SK-N-SH (cell line): Measurements from ENCODE around the gene BIN2.

ENCODE experiments used
- EZH2phosphoT487 ChIP-seq: fragments of 200-600 bp; sonication (generic); IDR thresholded peaks from 2 replicates; pipeline ENCODE4 v1.6.1; 2017; ENCODE audit warnings: low read depth, mixed run types, mild to moderate bottlenecking, antibody characterized with exemption, moderate library complexity, borderline replicate concordance
- FOXJ3 ChIP-seq: sonication (generic); formaldehyde crosslinking; IDR thresholded peaks from 2 replicates; pipeline ENCODE4 v1.5.1; 2020; ENCODE audit warnings: mild to moderate bottlenecking, missing genetic modification reagents
- FOXM1 ChIP-seq: IDR thresholded peaks from 2 replicates; pipeline ENCODE4 v1.4.0; 2012; ENCODE audit warnings: low read depth, mild to moderate bottlenecking
- JUND ChIP-seq: IDR thresholded peaks from 2 replicates; pipeline ENCODE4 v1.4.0; 2012
- RAD21 ChIP-seq: IDR thresholded peaks from 2 replicates; pipeline ENCODE4 v1.6.1; 2012; ENCODE audit warnings: mild to moderate bottlenecking, low read length
- RCOR1 ChIP-seq: fragments of 150-350 bp; IDR thresholded peaks from 2 replicates; pipeline ENCODE4 v1.6.1; 2017; ENCODE audit warnings: antibody characterized with exemption, low read length
- RFX5 ChIP-seq: IDR thresholded peaks from 2 replicates; pipeline ENCODE4 v1.6.1; 2012; ENCODE audit warnings: mild to moderate bottlenecking, improper control_type of control experiment, low read length
- TAF1 ChIP-seq: IDR thresholded peaks from 2 replicates; pipeline ENCODE4 v1.6.1; 2012; ENCODE audit warnings: low read depth, mild to moderate bottlenecking, low read length, moderate library complexity, borderline replicate concordance
- TF ChIP-seq, protein P1 (sequence below): fragments of 200-600 bp; sonication (generic); IDR thresholded peaks from 2 replicates; pipeline ENCODE4 v1.6.1; 2017; ENCODE audit warnings: antibody characterized with exemption, mild to moderate bottlenecking, moderate library complexity

DNA sequence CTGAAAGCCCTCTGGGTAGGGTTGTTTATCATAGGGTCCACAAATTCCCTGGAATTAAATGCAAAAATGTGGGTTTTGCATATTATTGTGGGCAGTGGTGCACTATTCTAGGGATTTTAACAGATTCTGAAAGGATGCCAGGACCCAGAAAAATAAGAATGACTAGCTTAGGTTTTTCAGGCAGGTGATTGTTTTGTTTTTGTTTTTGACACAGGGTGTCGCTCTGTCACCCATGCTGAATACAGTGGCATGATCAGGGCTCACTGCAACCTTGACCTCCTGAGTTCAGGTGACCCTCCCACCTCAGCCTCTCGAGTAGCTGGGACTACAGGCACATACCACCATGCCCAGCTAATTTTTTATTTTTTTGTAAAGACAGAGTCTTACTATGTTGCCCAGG, 48.0 kb upstream of the BIN2 start:
- TF ChIP-seq, protein P1, sequence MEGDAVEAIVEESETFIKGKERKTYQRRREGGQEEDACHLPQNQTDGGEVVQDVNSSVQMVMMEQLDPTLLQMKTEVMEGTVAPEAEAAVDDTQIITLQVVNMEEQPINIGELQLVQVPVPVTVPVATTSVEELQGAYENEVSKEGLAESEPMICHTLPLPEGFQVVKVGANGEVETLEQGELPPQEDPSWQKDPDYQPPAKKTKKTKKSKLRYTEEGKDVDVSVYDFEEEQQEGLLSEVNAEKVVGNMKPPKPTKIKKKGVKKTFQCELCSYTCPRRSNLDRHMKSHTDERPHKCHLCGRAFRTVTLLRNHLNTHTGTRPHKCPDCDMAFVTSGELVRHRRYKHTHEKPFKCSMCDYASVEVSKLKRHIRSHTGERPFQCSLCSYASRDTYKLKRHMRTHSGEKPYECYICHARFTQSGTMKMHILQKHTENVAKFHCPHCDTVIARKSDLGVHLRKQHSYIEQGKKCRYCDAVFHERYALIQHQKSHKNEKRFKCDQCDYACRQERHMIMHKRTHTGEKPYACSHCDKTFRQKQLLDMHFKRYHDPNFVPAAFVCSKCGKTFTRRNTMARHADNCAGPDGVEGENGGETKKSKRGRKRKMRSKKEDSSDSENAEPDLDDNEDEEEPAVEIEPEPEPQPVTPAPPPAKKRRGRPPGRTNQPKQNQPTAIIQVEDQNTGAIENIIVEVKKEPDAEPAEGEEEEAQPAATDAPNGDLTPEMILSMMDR = no peak
- TF ChIP-seq FOXJ3 (CRISPR knock-in tag) (no peak), FOXM1 (no peak), RFX5 (no peak), RCOR1 (no peak), JUND (no peak), TAF1 (no peak), EZH2phosphoT487 (no peak), RAD21 (no peak; the same call in 1 of the 2 replicates)
